ENCODE results near the gene KCNQ5. TPM values are rescaled to one million over a fixed set of nuclear protein-coding genes. Genes with fewer than 3 reads are reported as not detected.

KCNQ5 gene
- total RNA-seq, 4 donors from 2014 or later: 0.57 to 4.4 (median 0.97) TPM

DNA sequence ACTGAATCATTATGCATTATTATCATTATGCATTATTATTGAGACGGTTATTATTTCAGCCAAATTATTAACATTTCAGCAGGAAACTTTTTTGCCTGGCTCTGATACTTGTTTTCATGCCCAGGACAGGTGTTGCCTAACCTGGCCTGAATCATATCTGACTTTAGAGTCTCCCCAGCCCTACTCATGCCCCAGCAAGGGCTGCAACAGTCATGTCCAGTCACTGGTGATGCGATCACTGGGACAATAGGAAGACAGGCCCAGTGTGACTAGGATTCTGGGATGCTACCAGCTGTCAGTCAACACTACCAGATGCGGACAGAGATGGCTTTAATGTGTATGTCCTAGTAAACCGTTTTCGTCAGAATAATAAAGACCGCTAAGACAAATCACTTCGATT is 318.4 kb downstream of the KCNQ5 start:
- 84% methylated on average over 6 to 7 of the region's 7 CpGs for WGBS, 2 donors
- Histone ChIP-seq H3K4me3 (no peak overlapping the region), H3K27me3 (no peaks in the 10 kb centered on the region), H3K9me3 (no peaks in the 10 kb centered on the region), H3K36me3 (no peaks in the 10 kb centered on the region), H3K4me1 (no peaks in the 10 kb centered on the region), H3K27ac (no peak overlapping the region)
- TF ChIP-seq, protein P1, sequence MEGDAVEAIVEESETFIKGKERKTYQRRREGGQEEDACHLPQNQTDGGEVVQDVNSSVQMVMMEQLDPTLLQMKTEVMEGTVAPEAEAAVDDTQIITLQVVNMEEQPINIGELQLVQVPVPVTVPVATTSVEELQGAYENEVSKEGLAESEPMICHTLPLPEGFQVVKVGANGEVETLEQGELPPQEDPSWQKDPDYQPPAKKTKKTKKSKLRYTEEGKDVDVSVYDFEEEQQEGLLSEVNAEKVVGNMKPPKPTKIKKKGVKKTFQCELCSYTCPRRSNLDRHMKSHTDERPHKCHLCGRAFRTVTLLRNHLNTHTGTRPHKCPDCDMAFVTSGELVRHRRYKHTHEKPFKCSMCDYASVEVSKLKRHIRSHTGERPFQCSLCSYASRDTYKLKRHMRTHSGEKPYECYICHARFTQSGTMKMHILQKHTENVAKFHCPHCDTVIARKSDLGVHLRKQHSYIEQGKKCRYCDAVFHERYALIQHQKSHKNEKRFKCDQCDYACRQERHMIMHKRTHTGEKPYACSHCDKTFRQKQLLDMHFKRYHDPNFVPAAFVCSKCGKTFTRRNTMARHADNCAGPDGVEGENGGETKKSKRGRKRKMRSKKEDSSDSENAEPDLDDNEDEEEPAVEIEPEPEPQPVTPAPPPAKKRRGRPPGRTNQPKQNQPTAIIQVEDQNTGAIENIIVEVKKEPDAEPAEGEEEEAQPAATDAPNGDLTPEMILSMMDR (IDR thresholded peaks at IDR 0.05): no peak
- TF ChIP-seq POLR2A (IDR thresholded peaks at IDR 0.05): no peak
- no peak for DNase-seq
- intact Hi-C loops (cut with DNase I): no loop called here

DNA sequence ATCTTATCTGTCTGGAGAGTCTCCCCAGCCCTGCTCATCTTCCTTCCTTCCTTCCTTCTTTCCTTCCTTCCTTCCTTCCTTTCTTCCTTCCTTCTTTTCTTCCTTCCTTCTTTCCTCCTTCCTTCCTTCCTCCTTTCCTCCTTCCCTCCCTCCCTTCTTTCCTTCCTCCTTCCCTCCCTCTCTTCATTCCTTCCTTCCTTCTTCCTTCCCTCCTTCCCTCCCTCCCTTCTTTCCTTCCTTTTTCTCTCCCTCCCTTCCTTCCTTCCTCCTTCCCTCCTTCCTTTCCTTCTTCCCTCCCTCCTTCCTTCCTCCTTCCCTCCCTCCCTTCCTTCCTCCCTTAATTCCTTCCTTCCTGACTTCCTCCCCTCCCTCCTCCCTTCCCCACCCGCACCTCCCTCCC is 319.4 kb downstream of the KCNQ5 start:
- Histone ChIP-seq H3K4me3 (no peak overlapping the region), H3K4me1 (no peaks in the 10 kb centered on the region), H3K27me3 (no peaks in the 10 kb centered on the region), H3K27ac (no peak overlapping the region), H3K36me3 (no peaks in the 10 kb centered on the region), H3K9me3 (no peaks in the 10 kb centered on the region)
- intact Hi-C loops (cut with DNase I): no loop called here
- WGBS, 2 donors: no CpG with 5 or more reads among the region's 1 CpG
- DNase-seq: no peak
- TF ChIP-seq, protein P1 (IDR thresholded peaks at IDR 0.05): no peak
- no peak for TF ChIP-seq POLR2A (IDR thresholded peaks at IDR 0.05)

DNA sequence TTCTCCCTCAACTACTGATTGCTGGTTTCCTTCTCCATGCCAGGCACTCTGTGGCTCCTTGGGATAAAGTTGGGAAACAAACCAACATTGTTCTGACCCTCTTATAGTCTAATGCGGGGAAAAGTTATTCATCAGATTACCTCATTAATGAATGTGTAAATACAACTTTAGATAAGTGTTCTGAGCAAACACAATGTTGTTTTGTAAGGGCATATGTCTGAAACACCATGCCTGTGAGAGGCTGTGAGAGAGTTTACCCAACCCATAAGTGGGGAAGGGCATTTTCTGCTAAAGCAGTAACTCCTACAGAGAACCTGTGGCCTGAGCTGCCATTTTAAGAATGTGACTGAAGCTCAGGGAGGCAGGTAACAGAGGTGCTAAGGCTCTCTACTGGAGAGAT is 319.9 kb downstream of the KCNQ5 start:
- Histone ChIP-seq H3K4me3 (no peak overlapping the region), H3K36me3 (no peaks in the 10 kb centered on the region), H3K27me3 (no peaks in the 10 kb centered on the region), H3K9me3 (no peaks in the 10 kb centered on the region), H3K27ac (no peak overlapping the region), H3K4me1 (no peaks in the 10 kb centered on the region)
- intact Hi-C loops (cut with DNase I): no loop called here
- no peak for DNase-seq
- 85 to 90% methylated on average over 1 of the region's 1 CpG for whole genome bisulfite sequencing, 2 donors
- TF ChIP-seq, protein P1 (IDR thresholded peaks at IDR 0.05): no peak
- no peak for TF ChIP-seq POLR2A (IDR thresholded peaks at IDR 0.05)

DNA sequence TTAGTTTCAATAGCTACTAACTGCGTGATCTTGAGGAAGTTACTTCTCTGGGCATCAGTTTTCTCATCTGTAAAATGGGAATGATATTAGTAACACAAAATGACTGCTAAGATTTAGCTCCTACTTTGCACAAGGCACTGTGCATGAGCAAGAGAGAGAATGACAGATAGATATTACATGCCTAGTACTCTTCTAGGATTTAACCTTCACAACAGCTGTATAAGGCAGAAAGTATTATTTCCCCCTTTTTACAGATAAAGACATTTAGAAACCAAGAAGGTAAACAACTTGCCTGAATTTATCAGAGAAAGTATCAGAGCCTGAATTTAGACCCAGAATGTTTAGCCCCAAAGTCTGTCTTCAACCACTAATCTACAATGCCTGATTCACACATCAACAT is 321.8 kb downstream of the KCNQ5 start:
- H3K27me3 ChIP-seq: no peaks in the 10 kb centered on the region
- H3K9me3 ChIP-seq: no peaks in the 10 kb centered on the region
- no peak overlapping the region for H3K27ac ChIP-seq
- 71 to 95% methylated on average over 1 of the region's 1 CpG for WGBS, 2 donors
- intact Hi-C loops (cut with DNase I): no loop called here
- DNase-seq: no peak
- no peaks in the 10 kb centered on the region for H3K4me1 ChIP-seq
- no peak overlapping the region for H3K4me3 ChIP-seq
- TF ChIP-seq POLR2A (IDR thresholded peaks at IDR 0.05): no peak
- TF ChIP-seq, protein P1 (IDR thresholded peaks at IDR 0.05): no peak
- no peaks in the 10 kb centered on the region for H3K36me3 ChIP-seq

DNA sequence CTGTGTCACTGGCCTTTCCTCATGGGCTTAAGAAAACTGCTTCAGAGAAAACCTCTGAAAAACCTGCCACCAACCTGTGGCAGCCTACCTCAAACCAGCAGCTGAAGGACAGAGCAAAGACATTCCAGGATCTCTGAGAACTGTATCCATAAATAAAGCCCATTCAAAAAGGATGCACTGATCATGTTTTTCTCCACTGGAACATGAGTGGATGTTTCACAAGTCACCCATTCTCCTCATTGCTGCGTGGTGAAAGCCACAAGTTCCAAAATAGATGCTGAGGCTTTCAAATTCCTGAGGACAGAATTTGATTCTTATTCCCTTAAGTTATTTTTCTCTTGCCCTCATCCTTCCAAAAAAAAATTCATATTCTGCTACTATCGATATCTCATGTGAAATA is 322.8 kb downstream of the KCNQ5 start:
- no peaks in the 10 kb centered on the region for H3K36me3 ChIP-seq
- no peak overlapping the region for H3K27ac ChIP-seq
- intact Hi-C loops (cut with DNase I): no loop called here
- no peaks in the 10 kb centered on the region for H3K9me3 ChIP-seq
- no peaks in the 10 kb centered on the region for H3K27me3 ChIP-seq
- H3K4me1 ChIP-seq: no peaks in the 10 kb centered on the region
- no peak overlapping the region for H3K4me3 ChIP-seq
- TF ChIP-seq, protein P1 (IDR thresholded peaks at IDR 0.05): no peak
- TF ChIP-seq POLR2A (IDR thresholded peaks at IDR 0.05): no peak
- no peak for DNase-seq
- WGBS, 2 donors: 67 to 81% methylated on average over 2 of the region's 2 CpGs
